WTC11 (cell line): ENCODE measurements around the gene FILIP1L. TPM values are rescaled to one million over a fixed set of nuclear protein-coding genes. Genes with fewer than 3 reads are reported as not detected.

Experiments
- ATAC-seq: fragments of 200-7000 bp; cut with Tn5 transposase; 2 replicates; pipeline ENCODE4 v1.10.0; 2021; ENCODE audit warnings: mild to moderate bottlenecking, moderate library complexity
- CTCF ChIA-PET: fragments of 300-600 bp; sonication (Branson Sonifier 250); formaldehyde crosslinking; loops from one replicate; lab custom pipeline; 2021; ENCODE audit warnings: antibody characterized with exemption; lab: Charles Lee
- POLR2A ChIA-PET: fragments of 350-600 bp; sonication (Branson Sonifier 250); formaldehyde crosslinking; loops from one replicate; lab custom pipeline; 2021; ENCODE audit warnings: antibody characterized with exemption; lab: Charles Lee
- DNase-seq: peaks from one replicate; pipeline ENCODE4 v3.0.0; 2021; ENCODE audit warnings: low spot score
- H3K27ac Mint-ChIP-seq: 2 replicates; pipeline ENCODE4 v1.8.0; 2021; ENCODE audit warnings: mixed read lengths
- H3K27me3 Mint-ChIP-seq: 2 replicates; pipeline ENCODE4 v1.8.0; 2021; ENCODE audit warnings: low read depth, mild to moderate bottlenecking, moderate library complexity, mixed read lengths
- H3K36me3 Mint-ChIP-seq: 2 replicates; pipeline ENCODE4 v1.8.0; 2021; ENCODE audit warnings: mixed read lengths
- H3K4me1 Mint-ChIP-seq: 2 replicates; pipeline ENCODE4 v1.8.0; 2022; ENCODE audit warnings: mixed read lengths
- H3K4me3 Mint-ChIP-seq: 2 replicates; pipeline ENCODE4 v1.8.0; 2021; ENCODE audit warnings: mild to moderate bottlenecking, moderate library complexity, mixed read lengths
- H3K9me3 Mint-ChIP-seq: 2 replicates; pipeline ENCODE4 v1.8.0; 2021; ENCODE audit warnings: mixed read lengths
- CREB1 ChIP-seq: sonication (generic); formaldehyde crosslinking; IDR thresholded peaks from 2 replicates; pipeline ENCODE4 v1.8.0; 2023; ENCODE audit warnings: mild to moderate bottlenecking, missing genetic modification reagents
- CTCF ChIP-seq: fragments of 200-600 bp; IDR thresholded peaks from 2 replicates; pipeline ENCODE4 v1.8.0; 2022; ENCODE audit warnings: antibody characterized with exemption
- E2F4 ChIP-seq: sonication (generic); formaldehyde crosslinking; IDR thresholded peaks from 2 replicates; pipeline ENCODE4 v1.8.1; 2022; ENCODE audit warnings: low read depth, mild to moderate bottlenecking, moderate library complexity, missing genetic modification reagents, borderline replicate concordance
- E2F5 ChIP-seq: sonication (generic); formaldehyde crosslinking; IDR thresholded peaks from 2 replicates; pipeline ENCODE4 v1.8.1; 2022; ENCODE audit warnings: mild to moderate bottlenecking, moderate library complexity, missing genetic modification reagents
- FOXP4 ChIP-seq: sonication (generic); formaldehyde crosslinking; IDR thresholded peaks from 2 replicates; pipeline ENCODE4 v1.8.0; 2022; ENCODE audit warnings: mild to moderate bottlenecking, missing genetic modification reagents
- HMGXB4 ChIP-seq: sonication (generic); formaldehyde crosslinking; IDR thresholded peaks from 2 replicates; pipeline ENCODE4 v1.8.1; 2023; ENCODE audit warnings: mild to moderate bottlenecking, moderate library complexity, missing genetic modification reagents
- IRF1 ChIP-seq: sonication (generic); formaldehyde crosslinking; IDR thresholded peaks from 2 replicates; pipeline ENCODE4 v1.8.0; 2023; ENCODE audit warnings: missing genetic modification reagents
- JUN ChIP-seq: sonication (generic); formaldehyde crosslinking; IDR thresholded peaks from 2 replicates; pipeline ENCODE4 v1.8.0; 2023; ENCODE audit warnings: mild to moderate bottlenecking, missing genetic modification reagents
- MYBL2 ChIP-seq: sonication (generic); formaldehyde crosslinking; IDR thresholded peaks from 2 replicates; pipeline ENCODE4 v1.8.1; 2023; ENCODE audit warnings: mild to moderate bottlenecking, moderate library complexity, missing genetic modification reagents
- NFATC4 ChIP-seq: fragments of 250-450 bp; sonication (Bioruptor Pico); IDR thresholded peaks from 2 replicates; pipeline ENCODE4 v1.9.0; 2021; ENCODE audit warnings: mild to moderate bottlenecking
- PREB ChIP-seq: sonication (generic); formaldehyde crosslinking; IDR thresholded peaks from 2 replicates; pipeline ENCODE4 v1.8.1; 2022; ENCODE audit warnings: mild to moderate bottlenecking, missing genetic modification reagents, moderate library complexity, borderline replicate concordance
- RORB ChIP-seq: fragments of 250-450 bp; sonication (Bioruptor Pico); IDR thresholded peaks from 2 replicates; pipeline ENCODE4 v1.9.0; 2021; ENCODE audit warnings: mild to moderate bottlenecking
- SMAD3 ChIP-seq: sonication (generic); formaldehyde crosslinking; IDR thresholded peaks from 2 replicates; pipeline ENCODE4 v1.8.0; 2022; ENCODE audit warnings: missing genetic modification reagents, mild to moderate bottlenecking, borderline replicate concordance
- SMAD4 ChIP-seq: sonication (generic); formaldehyde crosslinking; IDR thresholded peaks from 2 replicates; pipeline ENCODE4 v1.8.0; 2022; ENCODE audit warnings: mild to moderate bottlenecking, missing genetic modification reagents
- TEAD4 ChIP-seq: sonication (generic); formaldehyde crosslinking; IDR thresholded peaks from 2 replicates; pipeline ENCODE4 v1.8.0; 2022; ENCODE audit warnings: mild to moderate bottlenecking, missing genetic modification reagents
- TP53 ChIP-seq: sonication (generic); formaldehyde crosslinking; IDR thresholded peaks from 2 replicates; pipeline ENCODE4 v1.8.1; 2023; ENCODE audit warnings: mild to moderate bottlenecking, missing genetic modification reagents
- ZNF121 ChIP-seq: sonication (generic); formaldehyde crosslinking; IDR thresholded peaks from 2 replicates; pipeline ENCODE4 v1.8.0; 2023; ENCODE audit warnings: missing genetic modification reagents
- ZNF532 ChIP-seq: fragments of 250-450 bp; sonication (Bioruptor Pico); IDR thresholded peaks from 2 replicates; pipeline ENCODE4 v1.9.0; 2021; ENCODE audit warnings: mild to moderate bottlenecking, borderline replicate concordance
- total RNA-seq: library from RNA; stranded (reverse); gene quantifications from 3 replicates; pipeline ENCODE4 v1.2.3, GENCODE V29; 2021

The FILIP1L gene
- total RNA-seq, 1 experiment from 2014 or later: 0.17 TPM

GRCh38 chr3:99881121-99881524, 233.2 kb downstream of the FILIP1L start:
- H3K4me3 Mint-ChIP-seq: no peak overlapping the region
- TF ChIP-seq FOXP4 (no peak), NFATC4 (no peak), CTCF (no peak), SMAD3 (no peak), TP53 (CRISPR knock-in tag) (no peak), CREB1 (CRISPR knock-in tag) (no peak), JUN (CRISPR knock-in tag) (no peak), PREB (CRISPR knock-in tag) (no peak), HMGXB4 (CRISPR knock-in tag) (no peak), IRF1 (no peak), RORB (no peak), TEAD4 (CRISPR knock-in tag) (no peak), SMAD4 (CRISPR knock-in tag) (no peak), E2F5 (CRISPR knock-in tag) (no peak), MYBL2 (CRISPR knock-in tag) (no peak), E2F4 (CRISPR knock-in tag) (no peak), ZNF121 (CRISPR knock-in tag) (no peak), ZNF532 (CRISPR knock-in tag) (no peak)
- peaks cover 40% of the 10 kb centered on the region for H3K27me3 Mint-ChIP-seq
- CTCF ChIA-PET: no interaction called here
- no peak overlapping the region for H3K27ac Mint-ChIP-seq
- POLR2A ChIA-PET: no interaction called here
- peaks cover 27% of the 10 kb centered on the region for H3K4me1 Mint-ChIP-seq
- ATAC-seq (no peak), DNase-seq (no peak)
- H3K36me3 Mint-ChIP-seq: no peaks in the 10 kb centered on the region
- no peaks in the 10 kb centered on the region for H3K9me3 Mint-ChIP-seq
